ENCODE data around the gene ADGRG1. TPM values are rescaled to one million over a fixed set of nuclear protein-coding genes. Genes with fewer than 3 reads are reported as not detected.

The ADGRG1 gene
- total RNA-seq, 1 donor from 2014 or later: 19.7 TPM

DNA sequence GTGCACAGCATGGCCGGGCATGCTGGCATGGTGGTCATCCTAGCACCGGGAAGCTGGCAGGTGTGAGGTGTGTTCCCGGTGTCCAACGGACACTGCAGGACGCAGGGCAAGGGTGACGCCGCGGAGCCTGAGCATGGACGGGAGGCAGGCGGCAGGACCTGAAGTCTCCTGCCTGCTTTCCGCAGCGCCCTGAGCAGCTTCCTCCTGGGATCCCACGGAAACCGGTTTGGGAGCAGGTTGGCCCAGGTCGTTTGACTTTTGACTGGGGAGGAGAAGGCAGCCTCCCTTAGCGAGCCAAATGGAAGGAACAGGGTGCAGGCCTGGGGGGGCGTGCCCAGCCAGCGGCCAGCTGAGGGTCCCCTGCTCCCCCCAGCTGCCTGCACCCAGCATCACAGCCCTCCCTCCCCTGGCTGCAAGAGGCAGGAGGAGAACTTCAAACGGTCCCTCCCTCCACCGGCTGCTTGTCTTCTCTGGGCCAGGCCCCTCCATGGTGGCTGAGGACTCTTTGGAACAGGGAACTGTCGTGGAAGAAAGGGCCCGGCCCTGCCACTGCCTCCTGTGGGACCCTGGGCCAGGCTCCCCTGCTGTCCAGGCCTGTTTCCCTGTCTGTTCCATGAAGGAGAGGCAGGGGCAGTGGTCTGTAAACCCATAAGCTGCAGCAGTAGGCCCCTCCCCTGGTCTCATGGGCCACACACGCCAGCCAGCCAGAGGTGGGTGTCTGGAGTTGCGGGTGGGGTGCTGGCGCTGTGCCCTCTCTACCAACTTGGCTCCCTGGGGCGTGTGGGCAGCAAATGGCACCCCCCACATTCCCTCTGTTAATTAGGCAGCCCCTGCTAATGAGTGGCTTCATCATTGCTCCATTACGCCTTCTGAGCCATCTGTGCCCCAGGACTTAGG is 7.8 kb upstream of the ADGRG1 start:
- no peaks in the 10 kb centered on the region for H3K36me3 Mint-ChIP-seq (ENCODE audit: insufficient read depth)

DNA sequence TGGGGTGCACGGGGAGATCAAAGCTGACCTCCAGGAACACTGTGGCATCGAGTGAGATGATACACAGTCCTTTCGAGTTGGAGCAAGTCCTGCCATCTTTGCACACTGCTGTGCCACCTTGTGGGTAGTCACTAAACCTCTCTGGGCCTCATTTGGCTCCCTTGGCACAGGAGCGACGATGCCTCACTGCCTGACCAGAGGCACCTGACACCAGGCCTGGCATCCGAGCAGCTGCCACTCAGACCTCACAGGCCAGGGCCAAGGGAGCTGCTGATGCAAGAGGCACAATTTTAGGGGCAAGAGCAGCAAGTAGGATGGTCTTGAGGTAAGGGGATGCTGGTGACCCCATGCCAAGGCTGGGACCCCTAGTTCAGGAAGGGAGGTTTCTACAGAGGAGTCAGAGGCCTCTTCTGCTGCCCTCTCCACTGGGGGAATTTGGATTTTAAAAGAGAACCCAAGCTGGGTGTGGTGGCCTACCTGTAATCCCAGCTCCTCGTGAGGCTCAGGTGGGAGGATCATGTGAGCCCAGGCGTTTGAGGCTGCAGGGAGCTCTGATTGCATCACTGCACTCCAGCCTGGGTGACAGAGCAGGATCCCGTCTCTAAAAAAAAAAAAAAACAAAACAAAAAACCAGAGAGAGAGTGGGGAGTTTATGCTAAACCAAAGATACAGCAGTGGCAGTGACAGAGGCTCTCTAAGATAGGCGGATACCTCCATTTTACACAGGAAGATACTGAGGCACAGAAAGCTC is 6.7 kb upstream of the ADGRG1 start:
- Mint-ChIP-seq H3K4me3 (ENCODE audit: low read depth) (no peak overlapping the region), H3K27ac (no peak overlapping the region), H3K9me3 (ENCODE audit: low read depth) (no peaks in the 10 kb centered on the region), H3K36me3 (ENCODE audit: insufficient read depth) (no peaks in the 10 kb centered on the region), H3K4me1 (ENCODE audit: low read depth) (peaks cover 17% of the 10 kb centered on the region), H3K27me3 (peaks cover 7% of the 10 kb centered on the region)
- TF ChIP-seq, protein P1, sequence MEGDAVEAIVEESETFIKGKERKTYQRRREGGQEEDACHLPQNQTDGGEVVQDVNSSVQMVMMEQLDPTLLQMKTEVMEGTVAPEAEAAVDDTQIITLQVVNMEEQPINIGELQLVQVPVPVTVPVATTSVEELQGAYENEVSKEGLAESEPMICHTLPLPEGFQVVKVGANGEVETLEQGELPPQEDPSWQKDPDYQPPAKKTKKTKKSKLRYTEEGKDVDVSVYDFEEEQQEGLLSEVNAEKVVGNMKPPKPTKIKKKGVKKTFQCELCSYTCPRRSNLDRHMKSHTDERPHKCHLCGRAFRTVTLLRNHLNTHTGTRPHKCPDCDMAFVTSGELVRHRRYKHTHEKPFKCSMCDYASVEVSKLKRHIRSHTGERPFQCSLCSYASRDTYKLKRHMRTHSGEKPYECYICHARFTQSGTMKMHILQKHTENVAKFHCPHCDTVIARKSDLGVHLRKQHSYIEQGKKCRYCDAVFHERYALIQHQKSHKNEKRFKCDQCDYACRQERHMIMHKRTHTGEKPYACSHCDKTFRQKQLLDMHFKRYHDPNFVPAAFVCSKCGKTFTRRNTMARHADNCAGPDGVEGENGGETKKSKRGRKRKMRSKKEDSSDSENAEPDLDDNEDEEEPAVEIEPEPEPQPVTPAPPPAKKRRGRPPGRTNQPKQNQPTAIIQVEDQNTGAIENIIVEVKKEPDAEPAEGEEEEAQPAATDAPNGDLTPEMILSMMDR (IDR thresholded peaks at IDR 0.05; ENCODE audit: unreplicated experiment): no peak
- DNase-seq (ENCODE audit: low spot score, unreplicated experiment): no peak

More for the DNA sequence above, 7.8 kb upstream of the ADGRG1 start:
- Mint-ChIP-seq H3K27me3 (no peaks in the 10 kb centered on the region), H3K4me3 (ENCODE audit: low read depth) (peak overlapping the region; percentile 14), H3K4me1 (ENCODE audit: low read depth) (peaks cover 17% of the 10 kb centered on the region), H3K27ac (peak overlapping the region; percentile 45), H3K9me3 (ENCODE audit: low read depth) (no peaks in the 10 kb centered on the region)
- no peak for DNase-seq (ENCODE audit: low spot score, unreplicated experiment)
- TF ChIP-seq, protein P1 (IDR thresholded peaks at IDR 0.05; ENCODE audit: unreplicated experiment): no peak

GRCh38 chr16:57622361-57623250 is 5.8 kb upstream of the ADGRG1 start:
- Mint-ChIP-seq H3K36me3 (ENCODE audit: insufficient read depth) (no peaks in the 10 kb centered on the region), H3K4me3 (ENCODE audit: low read depth) (no peak overlapping the region), H3K27me3 (peaks cover 15% of the 10 kb centered on the region), H3K4me1 (ENCODE audit: low read depth) (peaks cover 21% of the 10 kb centered on the region), H3K9me3 (ENCODE audit: low read depth) (no peaks in the 10 kb centered on the region), H3K27ac (no peak overlapping the region)
- TF ChIP-seq, protein P1 (IDR thresholded peaks at IDR 0.05; ENCODE audit: unreplicated experiment): no peak
- no peak for DNase-seq (ENCODE audit: low spot score, unreplicated experiment)

DNA sequence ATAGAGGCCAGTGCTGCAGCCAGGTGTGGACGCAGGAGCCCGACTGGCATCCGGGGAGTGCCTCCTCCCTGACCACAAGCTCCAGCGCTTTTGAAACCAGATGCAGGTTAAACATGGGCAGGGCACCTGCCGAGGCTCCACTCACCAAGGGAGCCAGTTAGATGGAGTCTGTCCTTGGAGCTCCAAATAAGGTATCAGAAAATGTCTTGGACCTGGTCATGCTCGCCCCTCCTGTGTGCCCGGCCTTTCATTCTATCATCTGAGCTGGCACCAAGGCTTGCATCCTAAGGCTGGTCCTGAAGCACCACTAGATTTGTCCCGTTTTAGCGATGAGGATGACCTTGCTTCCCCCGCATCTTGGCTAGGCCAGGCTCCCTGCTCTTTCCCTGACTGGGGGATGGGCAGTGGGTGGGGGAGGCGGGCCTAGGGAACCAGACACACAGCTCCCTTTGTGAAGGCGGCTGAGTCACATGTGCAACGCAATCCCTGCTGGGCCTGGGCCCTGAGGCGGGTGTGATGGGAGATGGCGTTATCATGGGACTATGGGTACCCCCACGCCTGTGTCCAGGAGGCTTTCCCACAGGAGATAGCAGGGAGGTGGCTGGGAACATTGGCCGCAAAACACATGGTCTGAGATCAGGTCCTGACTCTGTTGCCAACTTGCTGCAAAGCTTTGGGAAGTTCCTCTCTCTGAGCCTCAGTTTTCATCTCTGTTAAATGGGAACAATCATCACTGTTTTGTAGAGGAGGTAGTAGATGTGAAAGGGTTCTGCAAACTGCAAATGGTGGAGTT is 5.0 kb upstream of the ADGRG1 start:
- H3K36me3 Mint-ChIP-seq (ENCODE audit: insufficient read depth): no peaks in the 10 kb centered on the region
- H3K4me3 Mint-ChIP-seq (ENCODE audit: low read depth): no peak overlapping the region
- peaks cover 22% of the 10 kb centered on the region for H3K4me1 Mint-ChIP-seq (ENCODE audit: low read depth)
- peaks cover 19% of the 10 kb centered on the region for H3K27me3 Mint-ChIP-seq
- TF ChIP-seq, protein P1 (IDR thresholded peaks at IDR 0.05; ENCODE audit: unreplicated experiment): no peak
- no peak for DNase-seq (ENCODE audit: low spot score, unreplicated experiment)
- no peak overlapping the region for H3K27ac Mint-ChIP-seq
- H3K9me3 Mint-ChIP-seq (ENCODE audit: low read depth): no peaks in the 10 kb centered on the region

Data from progenitor cell of endocrine pancreas (in vitro differentiated cells).